H9 (cell line): ENCODE data around the gene OR10V1. TPM values are rescaled to one million over a fixed set of nuclear protein-coding genes. Genes with fewer than 3 reads are reported as not detected.
"Not testable (repeated sequence)": the region's sequence is repeated elsewhere in the genome, so short reads cannot be mapped to it uniquely, and the experiment has no call there.

Experiments used
- DNase-seq: peaks from one replicate; pipeline ENCODE4 v3.0.0-alpha.2; 2017
- H2AFZ ChIP-seq: one replicate; pipeline ENCODE4 v1.6.1; 2013; ENCODE audit warnings: mild to moderate bottlenecking, low read length, control low read depth, moderate library complexity
- H2AK5ac ChIP-seq: 2 replicates; pipeline ENCODE4 v1.6.1; 2013; ENCODE audit warnings: low read length, control low read depth, mixed read lengths; ENCODE audit not compliant: insufficient read length
- H2BK120ac ChIP-seq: one replicate; pipeline ENCODE4 v1.6.1; 2013; ENCODE audit warnings: low read depth, mild to moderate bottlenecking, low read length, control low read depth, inconsistent platforms; ENCODE audit not compliant: poor library complexity, severe bottlenecking
- H2BK12ac ChIP-seq: 2 replicates; pipeline ENCODE4 v1.6.1; 2013; ENCODE audit warnings: low read length, control low read depth, mixed read lengths, low read depth; ENCODE audit not compliant: insufficient read length
- H2BK15ac ChIP-seq: 2 replicates; pipeline ENCODE4 v1.6.1; 2013; ENCODE audit warnings: low read depth, low read length, control low read depth
- H2BK20ac ChIP-seq: one replicate; pipeline ENCODE4 v1.6.1; 2013; ENCODE audit warnings: low read depth, mild to moderate bottlenecking, low read length, control low read depth, inconsistent platforms; ENCODE audit not compliant: poor library complexity, severe bottlenecking
- H2BK5ac ChIP-seq: 2 replicates; pipeline ENCODE4 v1.6.1; 2013; ENCODE audit warnings: low read length, control low read depth, mixed read lengths; ENCODE audit not compliant: insufficient read length
- H3K14ac ChIP-seq: 2 replicates; pipeline ENCODE4 v1.6.1; 2013; ENCODE audit warnings: low read length, control low read depth; ENCODE audit not compliant: insufficient read depth
- H3K18ac ChIP-seq: 2 replicates; pipeline ENCODE4 v1.6.1; 2013; ENCODE audit warnings: low read depth, mild to moderate bottlenecking, mixed read lengths, low read length, control low read depth; ENCODE audit not compliant: insufficient read length
- H3K23ac ChIP-seq: 2 replicates; pipeline ENCODE4 v1.6.1; 2013; ENCODE audit warnings: low read length, control low read depth, mixed read lengths, low read depth; ENCODE audit not compliant: insufficient read length
- H3K23me2 ChIP-seq: 2 replicates; pipeline ENCODE4 v1.6.1; 2013; ENCODE audit warnings: low read depth, mild to moderate bottlenecking, mixed read lengths, low read length, control low read depth; ENCODE audit not compliant: insufficient read length, poor library complexity, severe bottlenecking
- H3K27ac ChIP-seq: 2 replicates; pipeline ENCODE4 v1.5.1; 2013; ENCODE audit warnings: low read length, control low read depth, mixed read lengths, low read depth; ENCODE audit not compliant: insufficient read length
- H3K27me3 ChIP-seq: 2 replicates; pipeline ENCODE4 v1.6.1; 2013; ENCODE audit warnings: low read length, control low read depth, inconsistent platforms; ENCODE audit not compliant: insufficient read depth
- H3K4ac ChIP-seq: 2 replicates; pipeline ENCODE4 v1.6.1; 2013; ENCODE audit warnings: low read depth, mild to moderate bottlenecking, control low read depth, inconsistent platforms, low read length, moderate library complexity
- H3K4me1 ChIP-seq: 2 replicates; pipeline ENCODE4 v1.6.1; 2013; ENCODE audit warnings: low read length, control low read depth, inconsistent platforms; ENCODE audit not compliant: insufficient read depth
- H3K4me2 ChIP-seq: 2 replicates; pipeline ENCODE4 v1.6.1; 2013; ENCODE audit warnings: low read length, control low read depth, mixed read lengths; ENCODE audit not compliant: insufficient read length, insufficient read depth
- H3K56ac ChIP-seq: 2 replicates; pipeline ENCODE4 v1.6.1; 2013; ENCODE audit warnings: low read depth, mild to moderate bottlenecking, mixed read lengths, low read length, control low read depth; ENCODE audit not compliant: insufficient read length
- H3K79me1 ChIP-seq: 2 replicates; pipeline ENCODE4 v1.6.1; 2013; ENCODE audit warnings: low read depth, mild to moderate bottlenecking, moderate library complexity, low read length, control low read depth, inconsistent platforms; ENCODE audit not compliant: insufficient read depth, poor library complexity, severe bottlenecking
- H3K79me2 ChIP-seq: 2 replicates; pipeline ENCODE4 v1.6.1; 2013; ENCODE audit warnings: low read length, control low read depth, inconsistent platforms; ENCODE audit not compliant: insufficient read depth
- H3K9ac ChIP-seq: 2 replicates; pipeline ENCODE4 v1.6.1; 2013; ENCODE audit warnings: low read length, control low read depth, mixed read lengths; ENCODE audit not compliant: insufficient read length; ENCODE audit errors: extremely low read depth
- H3K9me3 ChIP-seq: one replicate; pipeline ENCODE4 v1.6.1; 2013; ENCODE audit warnings: low read depth, low read length, inconsistent platforms; ENCODE audit not compliant: control insufficient read depth
- H3T11ph ChIP-seq: one replicate; pipeline ENCODE4 v1.6.1; 2013; ENCODE audit warnings: mild to moderate bottlenecking, low read length, control low read depth, inconsistent platforms
- H4K20me1 ChIP-seq: one replicate; pipeline ENCODE4 v1.6.1; 2013; ENCODE audit not compliant: control insufficient read depth, insufficient read length, insufficient read depth
- H4K5ac ChIP-seq: 2 replicates; pipeline ENCODE4 v1.6.1; 2013; ENCODE audit warnings: low read depth, mild to moderate bottlenecking, mixed read lengths, low read length, control low read depth; ENCODE audit not compliant: insufficient read length
- H4K8ac ChIP-seq: replicated peaks from 2 replicates; pipeline ENCODE4 v1.6.1; 2013; ENCODE audit warnings: low read length, control low read depth, mixed read lengths, low read depth; ENCODE audit not compliant: insufficient read length
- H4K91ac ChIP-seq: 2 replicates; pipeline ENCODE4 v1.6.1; 2013; ENCODE audit warnings: low read depth, mild to moderate bottlenecking, moderate library complexity, mixed read lengths, low read length, control low read depth; ENCODE audit not compliant: insufficient read length
- H3K27ac Mint-ChIP-seq, 3 experiments: 2 replicates in 2 of 3; 3 replicates in 1 of 3; pipeline ENCODE4 v1.8.0; 2020 to 2021; ENCODE audit warnings: mixed read lengths in 3 of 3, mild to moderate bottlenecking in 1 of 3, moderate library complexity in 1 of 3
- H3K27me3 Mint-ChIP-seq: 2 replicates; pipeline ENCODE4 v1.8.0; 2021; ENCODE audit warnings: low read depth, mild to moderate bottlenecking, moderate library complexity, mixed read lengths
- H3K36me3 Mint-ChIP-seq, 3 experiments: 2 replicates in 2 of 3; 3 replicates in 1 of 3; pipeline ENCODE4 v1.8.0; 2020 to 2021; ENCODE audit warnings: low read depth in 3 of 3, mixed read lengths in 3 of 3; ENCODE audit not compliant: insufficient read depth in 1 of 3
- H3K4me1 Mint-ChIP-seq, 2 experiments: 2 replicates each; pipeline ENCODE4 v1.8.0; 2020; ENCODE audit warnings: mixed read lengths in 2 of 2
- H3K4me3 Mint-ChIP-seq, 2 experiments: 2 replicates in 1 of 2; 3 replicates in 1 of 2; pipeline ENCODE4 v1.8.0; 2020 to 2021; ENCODE audit warnings: mild to moderate bottlenecking in 2 of 2, mixed read lengths in 2 of 2, moderate library complexity in 1 of 2
- H3K9me3 Mint-ChIP-seq, 2 experiments: 2 replicates in 1 of 2; 3 replicates in 1 of 2; pipeline ENCODE4 v1.8.0; 2020; ENCODE audit warnings: mild to moderate bottlenecking in 2 of 2, mixed read lengths in 2 of 2, moderate library complexity in 1 of 2
- WGBS: extraction: QIAGEN DNeasy Blood & Tissue Kit; methylation state at CpG from one replicate; pipeline ENCODE4 v1.1.7; 2013; ENCODE audit warnings: missing lambda C conversion rate, low lambda C conversion rate, mixed read lengths; ENCODE audit not compliant: insufficient read length; ENCODE audit errors: extremely low coverage; 5-methylcytosine and 5-hydroxymethylcytosine counted together
- total RNA-seq: library from RNA; stranded (reverse); gene quantifications from 2 replicates; pipeline ENCODE4 v1.2.1, GENCODE V29; 2021
- TF ChIP-seq, protein P1 (sequence below): fragments of 200-600 bp; sonication (generic); conservative IDR thresholded peaks from 3 replicates; pipeline ENCODE4 v1.8.0; 2021; ENCODE audit warnings: antibody characterized with exemption, mild to moderate bottlenecking

OR10V1 gene
- total RNA-seq, 1 experiment from 2014 or later = not detected

DNA sequence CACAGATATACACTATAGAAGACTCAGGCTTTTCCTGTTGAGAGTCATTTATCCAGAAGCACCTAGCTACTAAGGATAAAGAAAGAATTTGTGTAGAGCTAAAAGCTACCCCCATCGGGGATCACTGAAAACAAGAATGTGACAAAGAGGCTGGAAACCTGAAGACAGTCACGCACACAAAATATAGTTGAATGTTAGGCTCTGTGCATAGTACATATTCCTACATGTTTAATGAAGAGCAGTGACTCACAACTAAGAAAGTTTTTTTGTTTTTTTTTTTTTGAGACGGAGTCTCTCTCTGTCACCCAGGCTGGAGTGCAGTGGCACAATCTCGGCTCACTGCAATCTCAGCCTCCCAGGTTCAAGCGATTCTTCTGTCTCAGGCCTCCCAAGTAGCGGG lies 8.4 kb downstream of the OR10V1 start:
- H3K4me1 ChIP-seq = no peaks in the 10 kb centered on the region
- H4K20me1 ChIP-seq = no peaks in the 10 kb centered on the region
- H3K9me3 ChIP-seq = no peaks in the 10 kb centered on the region
- H2BK12ac ChIP-seq = no peak overlapping the region
- Mint-ChIP-seq H3K27me3 (0 out of 2 replicates have a peak, but pooled peaks cover 2% of the 10 kb centered on the region), H3K4me1 (no peaks in the 10 kb centered on the region), H3K4me3 (no peak overlapping the region), H3K27ac (no peak overlapping the region), H3K36me3 (no peaks in the 10 kb centered on the region; a peak in 1 of 7 replicates), H3K9me3 (peaks cover 8 to 16% of the 10 kb centered on the region in 2 experiments; a peak in 4 of 5 replicates)
- no peak overlapping the region for H2BK5ac ChIP-seq
- H3K4me2 ChIP-seq = no peak overlapping the region
- no CpG with 5 or more reads among the region's 6 CpGs for WGBS
- no peak overlapping the region for H2BK20ac ChIP-seq
- H4K5ac ChIP-seq = no peak overlapping the region
- H2AK5ac ChIP-seq = no peak overlapping the region
- H4K8ac ChIP-seq = no peak overlapping the region
- no peak overlapping the region for H3K9ac ChIP-seq
- no peaks in the 10 kb centered on the region for H3K27me3 ChIP-seq
- H2BK120ac ChIP-seq = no peak overlapping the region
- H2BK15ac ChIP-seq = no peak overlapping the region
- no peaks in the 10 kb centered on the region for H3K79me2 ChIP-seq
- no peak overlapping the region for H3K56ac ChIP-seq
- TF ChIP-seq, protein P1, sequence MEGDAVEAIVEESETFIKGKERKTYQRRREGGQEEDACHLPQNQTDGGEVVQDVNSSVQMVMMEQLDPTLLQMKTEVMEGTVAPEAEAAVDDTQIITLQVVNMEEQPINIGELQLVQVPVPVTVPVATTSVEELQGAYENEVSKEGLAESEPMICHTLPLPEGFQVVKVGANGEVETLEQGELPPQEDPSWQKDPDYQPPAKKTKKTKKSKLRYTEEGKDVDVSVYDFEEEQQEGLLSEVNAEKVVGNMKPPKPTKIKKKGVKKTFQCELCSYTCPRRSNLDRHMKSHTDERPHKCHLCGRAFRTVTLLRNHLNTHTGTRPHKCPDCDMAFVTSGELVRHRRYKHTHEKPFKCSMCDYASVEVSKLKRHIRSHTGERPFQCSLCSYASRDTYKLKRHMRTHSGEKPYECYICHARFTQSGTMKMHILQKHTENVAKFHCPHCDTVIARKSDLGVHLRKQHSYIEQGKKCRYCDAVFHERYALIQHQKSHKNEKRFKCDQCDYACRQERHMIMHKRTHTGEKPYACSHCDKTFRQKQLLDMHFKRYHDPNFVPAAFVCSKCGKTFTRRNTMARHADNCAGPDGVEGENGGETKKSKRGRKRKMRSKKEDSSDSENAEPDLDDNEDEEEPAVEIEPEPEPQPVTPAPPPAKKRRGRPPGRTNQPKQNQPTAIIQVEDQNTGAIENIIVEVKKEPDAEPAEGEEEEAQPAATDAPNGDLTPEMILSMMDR = no peak
- H2AFZ ChIP-seq = no peak overlapping the region
- H3K4ac ChIP-seq = no peak overlapping the region
- no peak overlapping the region for H4K91ac ChIP-seq
- no peak overlapping the region for H3K27ac ChIP-seq
- no peak overlapping the region for H3T11ph ChIP-seq
- H3K79me1 ChIP-seq = no peaks in the 10 kb centered on the region
- no peak for DNase-seq
- H3K23me2 ChIP-seq = no peaks in the 10 kb centered on the region
- no peak overlapping the region for H3K18ac ChIP-seq
- no peak overlapping the region for H3K14ac ChIP-seq
- H3K23ac ChIP-seq = no peak overlapping the region

- not testable (repeated sequence) for H3K4me1 ChIP-seq, H4K5ac ChIP-seq, H2BK120ac ChIP-seq, H3K79me2 ChIP-seq, H3K27me3 Mint-ChIP-seq, H3K79me1 ChIP-seq, H3K4ac ChIP-seq, H2BK20ac ChIP-seq, H2BK12ac ChIP-seq, H3K27ac Mint-ChIP-seq, H3K4me3 Mint-ChIP-seq, H3K27ac ChIP-seq, DNase-seq, H3K56ac ChIP-seq, H3K36me3 Mint-ChIP-seq, H3K4me2 ChIP-seq, H2AFZ ChIP-seq, H3K27me3 ChIP-seq, H2AK5ac ChIP-seq, H4K91ac ChIP-seq, H2BK15ac ChIP-seq, H4K8ac ChIP-seq, H3K23me2 ChIP-seq, H3K9me3 ChIP-seq, H3K23ac ChIP-seq, H3T11ph ChIP-seq, H3K4me1 Mint-ChIP-seq, H3K9ac ChIP-seq, H3K18ac ChIP-seq, H3K14ac ChIP-seq, H4K20me1 ChIP-seq, H2BK5ac ChIP-seq
- peaks cover 12 to 20% of the 10 kb centered on the region in 2 experiments for H3K9me3 Mint-ChIP-seq
- WGBS = no CpG with 5 or more reads among the region's 1 CpG
These were observed 10.1 kb downstream of the OR10V1 start for GRCh38 chr11:59703515-59703914.
